H1 (cell line): ENCODE data around the gene PDSS1. TPM values are rescaled to one million over a fixed set of nuclear protein-coding genes. Genes with fewer than 3 reads are reported as not detected.

ENCODE experiments used
- HDAC2 ChIP-seq, 2 experiments: fragments of 300-600 bp in 1 of 2; sonication (generic) in 1 of 2; IDR thresholded peaks; 2 replicates each; pipeline ENCODE4 v1.6.1; 2011 to 2012; ENCODE audit warnings: low read depth in 2 of 2, low read length in 2 of 2, mild to moderate bottlenecking in 2 of 2, moderate library complexity in 2 of 2, borderline replicate concordance in 1 of 2, inconsistent platforms in 1 of 2
- KDM5A ChIP-seq: fragments of 200-600 bp; IDR thresholded peaks from 2 replicates; pipeline ENCODE4 v1.7.1; 2012; ENCODE audit warnings: mild to moderate bottlenecking, low read length, inconsistent platforms, mixed read lengths
- TBP ChIP-seq: IDR thresholded peaks from 2 replicates; pipeline ENCODE4 v1.6.1; 2011; ENCODE audit warnings: low read depth, low read length, improper control_type of control experiment
- polyA plus RNA-seq, 7 experiments: library from polyadenylated mRNA; depleted of rRNA in 3 of 7; stranded (reverse) in 5 of 7; unstranded in 2 of 7; fragments of >200 nt in 5 of 7; fragments of 200-250 nt in 2 of 7; gene quantifications; 1 replicate in 5 of 7; 2 replicates in 1 of 7; 4 replicates in 1 of 7; pipeline versions ENCODE4 v1.2.1 to v1.2.3, GENCODE V29; 2011 to 2013; ENCODE audit warnings: missing spikeins in 2 of 7, mixed read lengths in 2 of 7
- total RNA-seq: library from RNA; stranded (reverse); fragmentation: NEBNext Ultra II Directional; extraction: Animal tissue kit (Norgen Biotek cat#: 25700); gene quantifications from 2 replicates; pipeline ENCODE4 v1.2.1, GENCODE V29; 2021

Gene PDSS1
- total and polyA plus RNA-seq, 2 of the 8 experiments (the other 6 are each of a cell fraction or from before 2014, with no cell fraction given): 21.3 to 26.0 TPM

GRCh38 chr10:26706936-26707335 is 9.4 kb downstream of the PDSS1 start (continued):
- no peak for TF ChIP-seq TBP
- TF ChIP-seq HDAC2 (IDR thresholded peaks at IDR 0.05; ENCODE audit: borderline replicate concordance in 1 of 2, low read depth in 2 of 2, low read length in 2 of 2): no peak
- TF ChIP-seq KDM5A: no peak
